ENCODE measurements around the gene YWHAE.
"Not testable (repeated sequence)": the region's sequence is repeated elsewhere in the genome, so short reads cannot be mapped to it uniquely, and the experiment has no call there.

YWHAE gene

GRCh38 chr17:1412185-1413110, 12.4 kb upstream of the YWHAE start:
- DNase-seq (ENCODE audit: low spot score) = no peak

GRCh38 chr17:1402262-1402586, 2.2 kb upstream of the YWHAE start:
- no peak for DNase-seq (ENCODE audit: low spot score)

- DNase-seq (ENCODE audit: low spot score) = no peak
These were observed 917 bp downstream of the YWHAE start for GRCh38 chr17:1398931-1399678.

- DNase-seq (ENCODE audit: low spot score) = no peak
These were observed 2.0 kb downstream of the YWHAE start for GRCh38 chr17:1398028-1398427.

- not testable (repeated sequence) for DNase-seq (ENCODE audit: low spot score)
These were observed 4.0 kb downstream of the YWHAE start for GRCh38 chr17:1395876-1396665.

GRCh38 chr17:1391577-1391976, 8.4 kb downstream of the YWHAE start:
- DNase-seq (ENCODE audit: low spot score) = no peak

GRCh38 chr17:1390432-1391367, 9.3 kb downstream of the YWHAE start:
- DNase-seq (ENCODE audit: low spot score) = no peak

GRCh38 chr17:1387490-1388227, 12.4 kb downstream of the YWHAE start:
- DNase-seq (ENCODE audit: low spot score) = not testable (repeated sequence)

GRCh38 chr17:1386675-1387190, 13.3 kb downstream of the YWHAE start:
- DNase-seq (ENCODE audit: low spot score) = not testable (repeated sequence)

GRCh38 chr17:1386265-1386664, 13.8 kb downstream of the YWHAE start:
- DNase-seq (ENCODE audit: low spot score) = no peak

- no peak for DNase-seq (ENCODE audit: low spot score)
These were observed 14.2 kb downstream of the YWHAE start for GRCh38 chr17:1385861-1386260.

GRCh38 chr17:1384905-1385435, 15.1 kb downstream of the YWHAE start:
- no peak for DNase-seq (ENCODE audit: low spot score)

GRCh38 chr17:1379930-1380313, 20.1 kb downstream of the YWHAE start:
- peak; percentile 56 for DNase-seq (ENCODE audit: low spot score)

- DNase-seq (ENCODE audit: low spot score) = no peak
These were observed 20.7 kb downstream of the YWHAE start for GRCh38 chr17:1379208-1379929.

GRCh38 chr17:1378476-1378860, 21.6 kb downstream of the YWHAE start:
- not testable (repeated sequence) for DNase-seq (ENCODE audit: low spot score)

- DNase-seq (ENCODE audit: low spot score) = no peak
These were observed 22.7 kb downstream of the YWHAE start for GRCh38 chr17:1377334-1377733.

- DNase-seq (ENCODE audit: low spot score) = no peak
These were observed 24.0 kb downstream of the YWHAE start for GRCh38 chr17:1376061-1376460.

- DNase-seq (ENCODE audit: low spot score) = peak; percentile 37
These were observed 24.4 kb downstream of the YWHAE start for GRCh38 chr17:1375615-1376014.

- DNase-seq (ENCODE audit: low spot score) = no peak
These were observed 25.4 kb downstream of the YWHAE start for GRCh38 chr17:1374431-1375177.
